NCI-H345 treated with DMSO at 0.1 percent for 48 hours (cell line): Measurements from ENCODE around the gene GNA12.
"Not testable (repeated sequence)": the region's sequence is repeated elsewhere in the genome, so short reads cannot be mapped to it uniquely, and the experiment has no call there.

Source experiments
- DNase-seq: peaks from one replicate; lab custom pipeline; 2025; ENCODE audit not compliant: unreplicated experiment; lab: John Stamatoyannopoulos, UW

GNA12 gene

DNA sequence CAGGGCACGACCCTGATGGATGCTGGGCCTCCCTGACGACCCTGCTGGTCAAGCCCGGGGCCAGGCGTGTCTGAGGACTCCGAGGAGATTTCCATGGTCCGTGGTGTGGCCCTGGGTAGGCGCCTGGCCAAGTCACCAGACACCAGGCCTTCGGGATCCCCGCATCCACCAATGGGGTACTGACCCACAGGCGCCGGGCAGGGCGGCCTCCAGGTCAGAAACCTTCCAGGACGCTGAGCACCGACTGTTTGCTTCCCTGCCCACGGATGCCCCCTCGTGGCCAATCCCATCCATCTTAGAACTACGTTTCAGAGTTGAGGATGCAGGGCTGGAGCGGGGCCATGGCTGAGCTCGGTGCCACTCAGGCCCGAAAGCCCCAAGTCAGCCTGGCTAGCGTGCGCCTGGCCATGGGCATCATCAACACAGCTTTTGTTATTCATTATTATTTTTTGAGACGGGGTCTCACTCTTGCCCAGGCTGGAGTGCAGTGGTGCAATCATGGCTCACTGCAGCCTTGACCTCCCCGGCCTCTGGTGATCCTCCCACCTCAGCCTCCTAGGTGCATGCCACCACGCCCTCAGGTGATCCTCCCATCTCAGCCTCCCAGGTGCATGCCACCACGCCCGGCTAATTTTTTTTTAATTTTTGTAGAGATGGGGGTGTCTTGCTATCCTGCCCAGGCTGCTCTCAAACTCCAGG is 163.2 kb downstream of the GNA12 start:
- no peak for DNase-seq

DNA sequence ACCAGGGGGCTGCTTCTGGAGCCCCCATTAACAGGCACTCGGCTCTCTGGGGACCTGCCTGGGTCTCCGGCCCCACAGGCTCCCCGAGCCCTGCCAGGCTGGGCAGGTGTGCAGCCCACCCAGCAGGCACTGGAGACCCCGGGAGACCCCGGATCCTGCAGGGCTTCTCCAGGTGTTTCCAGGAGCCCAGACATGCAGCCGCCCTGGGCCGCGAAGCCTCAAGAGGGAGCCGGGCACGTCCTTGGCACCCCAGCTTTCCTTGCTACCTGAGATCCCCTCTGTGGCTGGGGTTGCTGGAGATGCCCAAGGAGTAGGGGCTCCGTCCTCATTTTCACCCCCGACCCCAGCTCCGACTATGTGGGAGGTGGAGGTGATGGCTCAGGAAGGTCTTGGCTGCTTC is 163.9 kb downstream of the GNA12 start:
- no peak for DNase-seq

- DNase-seq = not testable (repeated sequence)
These were observed 164.7 kb downstream of the GNA12 start for GRCh38 chr7:2679135-2680127.

DNA sequence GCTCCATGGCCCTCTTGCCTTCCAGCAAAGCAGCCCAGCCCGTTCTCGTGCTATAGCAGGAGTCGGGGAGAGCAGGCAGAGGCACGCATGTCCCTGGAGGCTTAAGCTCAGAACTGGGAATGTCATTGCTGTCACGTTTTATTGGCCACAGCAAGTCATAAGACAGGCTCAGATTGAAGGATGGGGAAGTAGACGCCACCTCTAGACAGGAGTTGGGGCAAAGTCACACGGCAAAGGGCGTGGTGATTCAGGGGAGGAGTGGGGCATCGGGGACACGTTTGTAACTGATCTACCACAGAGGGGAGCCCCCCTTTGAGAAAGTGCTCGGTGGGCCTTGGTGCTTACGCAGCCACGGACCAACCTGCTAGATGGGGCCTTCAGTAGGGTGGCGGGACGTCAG is 165.7 kb downstream of the GNA12 start:
- DNase-seq = not testable (repeated sequence)
